ENCODE measurements around the gene TXNDC15. TPM values are rescaled to one million over a fixed set of nuclear protein-coding genes. Genes with fewer than 3 reads are reported as not detected.

Gene TXNDC15
- total and polyA plus RNA-seq, 2 of the 13 experiments (the other 11 are each of a cell fraction or from before 2014, with no cell fraction given) = 22.2 to 49.9 TPM

DNA sequence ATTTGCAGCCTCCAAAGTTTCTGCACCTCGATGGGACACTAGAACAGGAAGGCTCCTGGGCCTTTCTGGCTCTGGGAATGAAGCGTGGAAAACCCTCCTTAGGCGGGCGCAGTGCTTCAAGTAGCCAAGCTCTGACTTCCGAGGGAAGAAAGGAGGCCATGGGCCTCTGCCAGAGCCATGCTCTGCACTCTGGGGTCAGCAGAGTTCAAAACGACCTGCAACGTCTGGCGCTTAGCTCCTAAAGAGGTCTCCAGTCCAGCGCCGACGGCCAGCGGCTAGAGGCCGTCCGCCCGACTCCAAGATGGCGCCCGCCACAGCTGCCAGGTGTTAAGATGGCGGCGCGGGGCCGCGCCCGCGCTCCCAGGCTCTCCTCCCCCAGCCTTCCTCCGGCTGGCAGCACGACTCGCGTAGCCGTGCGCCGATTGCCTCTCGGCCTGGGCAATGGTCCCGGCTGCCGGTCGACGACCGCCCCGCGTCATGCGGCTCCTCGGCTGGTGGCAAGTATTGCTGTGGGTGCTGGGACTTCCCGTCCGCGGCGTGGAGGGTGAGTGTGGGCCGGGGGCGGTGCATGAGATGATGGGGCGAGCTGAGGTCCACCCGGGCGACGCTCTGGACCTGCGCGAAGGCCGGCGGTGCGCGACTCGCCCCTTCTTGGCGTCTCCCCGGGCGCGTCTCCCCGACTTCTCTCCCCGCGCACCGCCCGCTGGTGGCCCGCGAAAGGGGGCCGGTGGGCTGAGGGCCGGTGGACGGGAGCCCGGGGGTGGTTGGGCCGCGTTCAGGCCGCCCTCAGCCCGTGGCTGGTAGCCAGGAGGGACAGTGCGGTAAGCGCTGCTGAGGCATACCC, at the start of gene TXNDC15 (continued):
- TF ChIP-seq, protein P1, sequence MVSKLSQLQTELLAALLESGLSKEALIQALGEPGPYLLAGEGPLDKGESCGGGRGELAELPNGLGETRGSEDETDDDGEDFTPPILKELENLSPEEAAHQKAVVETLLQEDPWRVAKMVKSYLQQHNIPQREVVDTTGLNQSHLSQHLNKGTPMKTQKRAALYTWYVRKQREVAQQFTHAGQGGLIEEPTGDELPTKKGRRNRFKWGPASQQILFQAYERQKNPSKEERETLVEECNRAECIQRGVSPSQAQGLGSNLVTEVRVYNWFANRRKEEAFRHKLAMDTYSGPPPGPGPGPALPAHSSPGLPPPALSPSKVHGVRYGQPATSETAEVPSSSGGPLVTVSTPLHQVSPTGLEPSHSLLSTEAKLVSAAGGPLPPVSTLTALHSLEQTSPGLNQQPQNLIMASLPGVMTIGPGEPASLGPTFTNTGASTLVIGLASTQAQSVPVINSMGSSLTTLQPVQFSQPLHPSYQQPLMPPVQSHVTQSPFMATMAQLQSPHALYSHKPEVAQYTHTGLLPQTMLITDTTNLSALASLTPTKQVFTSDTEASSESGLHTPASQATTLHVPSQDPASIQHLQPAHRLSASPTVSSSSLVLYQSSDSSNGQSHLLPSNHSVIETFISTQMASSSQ (IDR thresholded peaks at IDR 0.05; ENCODE audit: low read depth) = no peak
- TF ChIP-seq, protein P1 (CRISPR knock-in tag; IDR thresholded peaks at IDR 0.05; ENCODE audit: borderline replicate concordance) = peak; percentile 77
- TF ChIP-seq, protein P2, sequence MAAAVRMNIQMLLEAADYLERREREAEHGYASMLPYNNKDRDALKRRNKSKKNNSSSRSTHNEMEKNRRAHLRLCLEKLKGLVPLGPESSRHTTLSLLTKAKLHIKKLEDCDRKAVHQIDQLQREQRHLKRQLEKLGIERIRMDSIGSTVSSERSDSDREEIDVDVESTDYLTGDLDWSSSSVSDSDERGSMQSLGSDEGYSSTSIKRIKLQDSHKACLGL (CRISPR knock-in tag; IDR thresholded peaks at IDR 0.05) = peak; percentile 94
- TF ChIP-seq TEAD2 (CRISPR knock-in tag; IDR thresholded peaks at IDR 0.05) (peak; percentile 49; the same call in 1 of the 2 replicates), CHCHD3 (CRISPR knock-in tag; IDR thresholded peaks at IDR 0.05) (peak; percentile 97), EED (CRISPR knock-in tag; IDR thresholded peaks at IDR 0.05) (peak; percentile 96), ZNF569 (CRISPR knock-in tag; IDR thresholded peaks at IDR 0.05; ENCODE audit: borderline replicate concordance) (no peak), ARNTL (CRISPR knock-in tag; IDR thresholded peaks at IDR 0.05) (peak; percentile 59), SOX6 (IDR thresholded peaks at IDR 0.05) (no peak), SOX6 (CRISPR knock-in tag; IDR thresholded peaks at IDR 0.05) (peak; percentile 77), BRCA1 (CRISPR knock-in tag; IDR thresholded peaks at IDR 0.05) (peak; percentile 87; the same call in 1 of the 2 replicates), GABPB1 (CRISPR knock-in tag; IDR thresholded peaks at IDR 0.05) (peak; percentile 91), WIZ (CRISPR knock-in tag; IDR thresholded peaks at IDR 0.05) (peak; percentile 88)
- TF ChIP-seq, protein P3, sequence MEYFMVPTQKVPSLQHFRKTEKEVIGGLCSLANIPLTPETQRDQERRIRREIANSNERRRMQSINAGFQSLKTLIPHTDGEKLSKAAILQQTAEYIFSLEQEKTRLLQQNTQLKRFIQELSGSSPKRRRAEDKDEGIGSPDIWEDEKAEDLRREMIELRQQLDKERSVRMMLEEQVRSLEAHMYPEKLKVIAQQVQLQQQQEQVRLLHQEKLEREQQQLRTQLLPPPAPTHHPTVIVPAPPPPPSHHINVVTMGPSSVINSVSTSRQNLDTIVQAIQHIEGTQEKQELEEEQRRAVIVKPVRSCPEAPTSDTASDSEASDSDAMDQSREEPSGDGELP (IDR thresholded peaks at IDR 0.05; ENCODE audit: borderline replicate concordance, low read depth) = peak; percentile 57; the same call in 1 of the 2 replicates
- TF ChIP-seq, protein P4, sequence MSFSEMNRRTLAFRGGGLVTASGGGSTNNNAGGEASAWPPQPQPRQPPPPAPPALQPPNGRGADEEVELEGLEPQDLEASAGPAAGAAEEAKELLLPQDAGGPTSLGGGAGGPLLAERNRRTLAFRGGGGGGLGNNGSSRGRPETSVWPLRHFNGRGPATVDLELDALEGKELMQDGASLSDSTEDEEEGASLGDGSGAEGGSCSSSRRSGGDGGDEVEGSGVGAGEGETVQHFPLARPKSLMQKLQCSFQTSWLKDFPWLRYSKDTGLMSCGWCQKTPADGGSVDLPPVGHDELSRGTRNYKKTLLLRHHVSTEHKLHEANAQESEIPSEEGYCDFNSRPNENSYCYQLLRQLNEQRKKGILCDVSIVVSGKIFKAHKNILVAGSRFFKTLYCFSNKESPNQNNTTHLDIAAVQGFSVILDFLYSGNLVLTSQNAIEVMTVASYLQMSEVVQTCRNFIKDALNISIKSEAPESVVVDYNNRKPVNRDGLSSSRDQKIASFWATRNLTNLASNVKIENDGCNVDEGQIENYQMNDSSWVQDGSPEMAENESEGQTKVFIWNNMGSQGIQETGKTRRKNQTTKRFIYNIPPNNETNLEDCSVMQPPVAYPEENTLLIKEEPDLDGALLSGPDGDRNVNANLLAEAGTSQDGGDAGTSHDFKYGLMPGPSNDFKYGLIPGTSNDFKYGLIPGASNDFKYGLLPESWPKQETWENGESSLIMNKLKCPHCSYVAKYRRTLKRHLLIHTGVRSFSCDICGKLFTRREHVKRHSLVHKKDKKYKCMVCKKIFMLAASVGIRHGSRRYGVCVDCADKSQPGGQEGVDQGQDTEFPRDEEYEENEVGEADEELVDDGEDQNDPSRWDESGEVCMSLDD (CRISPR knock-in tag; IDR thresholded peaks at IDR 0.05; ENCODE audit: borderline replicate concordance) = peak; percentile 72; the same call in 1 of the 2 replicates
- TF ChIP-seq, protein P5, sequence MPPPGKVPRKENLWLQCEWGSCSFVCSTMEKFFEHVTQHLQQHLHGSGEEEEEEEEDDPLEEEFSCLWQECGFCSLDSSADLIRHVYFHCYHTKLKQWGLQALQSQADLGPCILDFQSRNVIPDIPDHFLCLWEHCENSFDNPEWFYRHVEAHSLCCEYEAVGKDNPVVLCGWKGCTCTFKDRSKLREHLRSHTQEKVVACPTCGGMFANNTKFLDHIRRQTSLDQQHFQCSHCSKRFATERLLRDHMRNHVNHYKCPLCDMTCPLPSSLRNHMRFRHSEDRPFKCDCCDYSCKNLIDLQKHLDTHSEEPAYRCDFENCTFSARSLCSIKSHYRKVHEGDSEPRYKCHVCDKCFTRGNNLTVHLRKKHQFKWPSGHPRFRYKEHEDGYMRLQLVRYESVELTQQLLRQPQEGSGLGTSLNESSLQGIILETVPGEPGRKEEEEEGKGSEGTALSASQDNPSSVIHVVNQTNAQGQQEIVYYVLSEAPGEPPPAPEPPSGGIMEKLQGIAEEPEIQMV (CRISPR knock-in tag; IDR thresholded peaks at IDR 0.05; ENCODE audit: low read depth) = peak; percentile 90
- TF ChIP-seq, protein P6, sequence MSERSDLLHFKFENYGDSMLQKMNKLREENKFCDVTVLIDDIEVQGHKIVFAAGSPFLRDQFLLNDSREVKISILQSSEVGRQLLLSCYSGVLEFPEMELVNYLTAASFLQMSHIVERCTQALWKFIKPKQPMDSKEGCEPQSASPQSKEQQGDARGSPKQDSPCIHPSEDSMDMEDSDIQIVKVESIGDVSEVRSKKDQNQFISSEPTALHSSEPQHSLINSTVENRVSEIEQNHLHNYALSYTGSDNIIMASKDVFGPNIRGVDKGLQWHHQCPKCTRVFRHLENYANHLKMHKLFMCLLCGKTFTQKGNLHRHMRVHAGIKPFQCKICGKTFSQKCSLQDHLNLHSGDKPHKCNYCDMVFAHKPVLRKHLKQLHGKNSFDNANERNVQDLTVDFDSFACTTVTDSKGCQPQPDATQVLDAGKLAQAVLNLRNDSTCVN (CRISPR knock-in tag; IDR thresholded peaks at IDR 0.05; ENCODE audit: borderline replicate concordance) = peak; percentile 24; the same call in 1 of the 2 replicates

Measured in HepG2 (cell line).